Large intestine (tissue), 3 donors: ENCODE data around the gene RSU1. TPM values are rescaled to one million over a fixed set of nuclear protein-coding genes. Genes with fewer than 3 reads are reported as not detected.

ENCODE experiments used
- DNase-seq, 2 donors: peaks; one replicate each; pipeline versions ENCODE4 v3.0.0 to v3.0.0-alpha.2; 2013
- H3K27ac ChIP-seq: one replicate; pipeline ENCODE4 v1.5.1; 2013; ENCODE audit warnings: low read length
- H3K27me3 ChIP-seq: 2 replicates; pipeline ENCODE4 v1.6.1; 2013; ENCODE audit warnings: low read length; ENCODE audit not compliant: control insufficient read depth, insufficient read depth
- H3K36me3 ChIP-seq: 2 replicates; pipeline ENCODE4 v1.6.1; 2013; ENCODE audit warnings: low read length; ENCODE audit not compliant: control insufficient read depth, insufficient read depth
- H3K4me1 ChIP-seq: one replicate; pipeline ENCODE4 v1.6.1; 2013; ENCODE audit warnings: low read length; ENCODE audit not compliant: control insufficient read depth, insufficient read depth
- H3K4me3 ChIP-seq: one replicate; pipeline ENCODE4 v1.5.1; 2013; ENCODE audit warnings: low read length
- H3K9me3 ChIP-seq: one replicate; pipeline ENCODE4 v1.6.1; 2013; ENCODE audit warnings: mild to moderate bottlenecking, low read depth, low read length, moderate library complexity; ENCODE audit not compliant: control insufficient read depth
- WGBS: methylation state at CpG from one replicate; pipeline ENCODE4 v1.1.5; 2013; ENCODE audit warnings: low lambda C conversion rate; ENCODE audit not compliant: insufficient coverage; 5-methylcytosine and 5-hydroxymethylcytosine counted together
- polyA plus RNA-seq: library from polyadenylated mRNA; unstranded; fragments of 120-200 nt; gene quantifications from one replicate; pipeline ENCODE4 v1.2.1, GENCODE V29; 2013

The RSU1 gene
- polyA plus RNA-seq, 1 donor, result 37.0 TPM

DNA sequence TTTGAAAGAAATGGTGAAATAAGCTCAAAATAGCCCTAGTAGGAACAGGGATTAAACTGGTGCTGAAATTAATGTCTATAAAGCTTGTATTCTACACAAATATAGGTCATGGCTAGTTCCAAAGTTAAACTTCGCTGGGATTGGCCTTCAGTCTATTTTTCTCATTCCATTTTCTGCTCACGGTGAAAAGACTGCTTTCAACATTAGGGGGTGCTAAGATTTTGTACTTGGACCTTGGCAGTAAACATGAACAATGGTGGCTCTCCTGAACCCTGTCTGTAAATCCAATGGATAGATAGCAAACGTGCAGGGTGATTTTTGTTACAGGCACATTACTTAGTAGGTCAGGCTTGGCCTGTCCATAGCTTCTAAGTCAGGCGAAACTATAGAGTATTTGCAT lies 36.0 kb upstream of the RSU1 start:
- Histone ChIP-seq H3K36me3 (no peaks in the 10 kb centered on the region), H3K4me1 (peaks cover 3% of the 10 kb centered on the region), H3K27me3 (no peaks in the 10 kb centered on the region), H3K9me3 (no peaks in the 10 kb centered on the region), H3K27ac (no peak overlapping the region), H3K4me3 (no peak overlapping the region)
- DNase-seq, result peak in 1 of 2 donors; percentile 20
- 40% methylated on average over 1 of the region's 4 CpGs for WGBS

DNA sequence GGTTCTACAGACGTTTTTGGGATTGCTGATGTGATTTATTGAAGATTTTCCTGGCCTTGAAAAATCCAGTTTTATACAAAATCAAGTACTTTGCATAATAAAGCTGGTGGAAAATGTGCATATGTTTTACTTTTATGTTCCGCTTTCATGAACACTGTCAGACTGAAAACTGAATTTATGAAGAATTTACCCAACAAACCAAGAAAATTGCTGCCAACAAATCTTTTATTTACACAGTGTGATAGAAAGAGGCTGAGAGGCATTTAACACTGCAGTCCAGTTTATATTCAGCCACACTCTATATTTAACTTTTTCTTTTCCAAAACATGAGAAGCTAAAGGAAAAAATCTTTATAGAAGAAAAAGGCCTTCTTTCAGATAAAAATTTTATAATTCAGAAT lies 35.4 kb upstream of the RSU1 start:
- 100% methylated on average over 1 of the region's 2 CpGs for WGBS
- no peak for DNase-seq
- peaks cover 3% of the 10 kb centered on the region for H3K4me1 ChIP-seq
- H3K4me3 ChIP-seq, result no peak overlapping the region
- no peak overlapping the region for H3K27ac ChIP-seq
- H3K36me3 ChIP-seq, result no peaks in the 10 kb centered on the region
- no peaks in the 10 kb centered on the region for H3K9me3 ChIP-seq
- H3K27me3 ChIP-seq, result no peaks in the 10 kb centered on the region

DNA sequence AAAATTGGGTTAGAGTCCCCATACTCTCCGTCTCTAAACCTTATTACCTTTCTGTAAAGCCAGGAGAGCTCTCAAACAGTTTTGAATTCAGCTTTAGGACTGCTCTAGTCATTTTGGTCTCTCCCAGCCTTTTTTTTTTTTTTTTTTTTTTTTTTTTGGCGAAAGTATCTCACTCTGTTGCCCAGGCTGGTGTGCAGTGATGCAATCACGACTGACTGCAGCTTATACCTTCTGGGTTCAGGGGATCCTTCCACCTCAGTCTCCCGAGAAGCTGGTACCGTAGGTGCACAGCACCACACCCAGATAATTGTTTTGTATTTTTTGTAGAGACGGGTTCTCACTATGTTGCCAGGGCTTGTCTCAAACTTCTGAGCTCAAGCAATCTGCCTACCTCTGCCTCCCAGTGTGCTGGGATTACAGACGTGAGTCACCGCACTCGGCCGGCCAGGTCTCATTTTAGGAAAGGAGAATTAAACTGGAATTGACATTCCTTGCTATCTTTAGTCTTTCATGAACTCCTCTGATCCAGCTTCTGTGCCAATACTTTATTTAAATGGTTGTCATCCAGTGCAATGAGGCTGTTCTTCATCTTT lies 31.4 kb upstream of the RSU1 start:
- no CpG with 5 or more reads among the region's 10 CpGs for WGBS
- H3K9me3 ChIP-seq, result no peaks in the 10 kb centered on the region
- no peaks in the 10 kb centered on the region for H3K36me3 ChIP-seq
- DNase-seq, result no peak
- no peaks in the 10 kb centered on the region for H3K27me3 ChIP-seq
- no peak overlapping the region for H3K27ac ChIP-seq
- no peak overlapping the region for H3K4me3 ChIP-seq
- H3K4me1 ChIP-seq, result no peaks in the 10 kb centered on the region

DNA sequence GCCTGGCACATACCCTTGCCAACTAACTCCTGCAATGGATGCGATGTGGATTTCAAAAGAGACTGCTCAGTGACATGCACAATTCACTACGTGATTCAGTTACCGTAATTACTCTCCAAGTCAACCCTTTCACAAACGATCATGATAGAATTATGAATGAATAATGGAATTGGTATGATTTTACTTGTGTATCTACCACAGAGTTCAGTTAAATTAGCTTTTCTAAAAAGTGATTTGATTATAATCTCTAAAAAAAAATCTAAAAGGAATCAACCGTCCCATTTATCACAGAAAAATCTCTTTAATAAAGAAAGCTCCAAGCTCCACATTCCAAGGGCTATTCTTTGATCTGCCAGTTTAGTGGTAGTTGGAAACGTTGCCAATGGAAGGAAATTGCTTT lies 30.4 kb upstream of the RSU1 start:
- Histone ChIP-seq H3K36me3 (no peaks in the 10 kb centered on the region), H3K9me3 (no peaks in the 10 kb centered on the region), H3K4me1 (no peaks in the 10 kb centered on the region), H3K27ac (no peak overlapping the region), H3K4me3 (no peak overlapping the region), H3K27me3 (no peaks in the 10 kb centered on the region)
- DNase-seq, result no peak
- 82% methylated on average over 4 of the region's 6 CpGs for WGBS

DNA sequence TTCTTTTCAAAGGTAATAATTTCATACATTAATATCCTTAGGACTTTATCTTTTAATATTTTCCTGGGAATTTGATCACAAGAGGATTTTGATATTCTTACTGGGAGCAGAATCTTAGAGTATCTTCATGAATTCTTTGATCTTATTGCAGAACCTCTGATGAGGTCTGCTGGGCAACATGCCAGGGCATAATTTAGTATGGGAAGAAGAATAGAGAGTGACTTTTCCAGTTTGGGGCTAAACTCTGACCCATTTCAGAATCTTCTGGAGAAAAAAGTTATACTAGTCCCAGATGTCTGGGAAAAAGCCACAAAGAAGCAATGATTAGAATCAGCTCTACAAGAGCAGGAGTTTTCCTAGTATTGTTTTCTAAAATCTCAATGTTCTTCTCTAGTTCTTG lies 28.0 kb upstream of the RSU1 start:
- Histone ChIP-seq H3K27ac (no peak overlapping the region), H3K4me3 (no peak overlapping the region), H3K36me3 (no peaks in the 10 kb centered on the region), H3K9me3 (no peaks in the 10 kb centered on the region), H3K4me1 (no peaks in the 10 kb centered on the region), H3K27me3 (no peaks in the 10 kb centered on the region)
- DNase-seq, result no peak

DNA sequence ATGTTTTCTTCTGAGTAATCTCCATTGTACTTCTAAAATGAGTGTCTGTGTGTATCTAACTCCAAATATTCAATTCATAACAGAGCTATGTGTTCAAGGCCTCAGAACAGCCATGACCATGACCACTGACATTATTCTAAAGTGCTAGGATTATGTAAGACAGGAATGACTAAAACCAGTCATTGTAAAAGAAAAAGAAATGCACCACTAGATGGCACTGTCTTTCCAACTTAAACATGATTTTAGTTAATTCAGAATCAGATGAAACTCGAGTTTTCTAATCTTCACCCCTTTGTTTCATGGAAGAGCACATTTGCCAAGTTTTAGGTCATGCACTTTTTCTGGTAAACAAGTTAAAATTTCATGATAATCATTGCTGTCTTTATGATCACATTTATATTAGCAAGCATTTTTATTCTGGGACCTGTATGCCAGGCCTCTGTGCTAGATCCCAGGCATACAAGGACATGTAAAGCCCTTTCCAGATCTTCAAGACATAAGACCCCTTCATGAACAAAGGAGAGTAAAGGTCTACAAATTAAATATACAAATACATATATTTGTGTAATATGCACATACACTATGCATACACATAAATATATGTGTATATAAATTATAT lies 26.1 kb upstream of the RSU1 start:
- H3K27ac ChIP-seq, result no peak overlapping the region
- no peaks in the 10 kb centered on the region for H3K36me3 ChIP-seq
- WGBS, result 0% methylated on average over 1 of the region's 1 CpG
- no peaks in the 10 kb centered on the region for H3K9me3 ChIP-seq
- peak; percentile 15 to 43 for DNase-seq
- no peaks in the 10 kb centered on the region for H3K27me3 ChIP-seq
- no peak overlapping the region for H3K4me3 ChIP-seq
- no peaks in the 10 kb centered on the region for H3K4me1 ChIP-seq

DNA sequence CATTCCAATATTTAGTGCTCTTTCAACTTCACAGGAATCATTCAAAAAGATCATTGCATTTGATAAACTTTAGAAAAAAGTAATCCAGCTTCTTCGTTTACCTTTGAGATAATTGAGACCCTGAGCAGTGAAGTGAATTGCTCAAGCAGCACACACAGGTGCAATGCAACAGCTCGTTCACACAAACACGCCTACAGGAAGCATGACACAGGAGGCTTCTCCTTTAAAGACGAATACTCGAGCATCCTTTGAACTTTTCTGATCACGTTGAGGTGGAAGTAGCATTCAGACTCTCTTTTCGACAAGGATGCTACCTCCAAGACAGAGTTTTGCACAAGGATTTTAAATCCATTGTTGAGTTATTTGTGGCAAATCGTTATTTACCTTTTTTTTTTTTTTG lies 18.0 kb upstream of the RSU1 start:
- H3K9me3 ChIP-seq, result no peaks in the 10 kb centered on the region
- peaks cover 5% of the 10 kb centered on the region for H3K36me3 ChIP-seq
- H3K27me3 ChIP-seq, result no peaks in the 10 kb centered on the region
- H3K27ac ChIP-seq, result no peak overlapping the region
- no peak for DNase-seq
- 100% methylated on average over 1 of the region's 8 CpGs for WGBS
- no peaks in the 10 kb centered on the region for H3K4me1 ChIP-seq
- H3K4me3 ChIP-seq, result no peak overlapping the region

DNA sequence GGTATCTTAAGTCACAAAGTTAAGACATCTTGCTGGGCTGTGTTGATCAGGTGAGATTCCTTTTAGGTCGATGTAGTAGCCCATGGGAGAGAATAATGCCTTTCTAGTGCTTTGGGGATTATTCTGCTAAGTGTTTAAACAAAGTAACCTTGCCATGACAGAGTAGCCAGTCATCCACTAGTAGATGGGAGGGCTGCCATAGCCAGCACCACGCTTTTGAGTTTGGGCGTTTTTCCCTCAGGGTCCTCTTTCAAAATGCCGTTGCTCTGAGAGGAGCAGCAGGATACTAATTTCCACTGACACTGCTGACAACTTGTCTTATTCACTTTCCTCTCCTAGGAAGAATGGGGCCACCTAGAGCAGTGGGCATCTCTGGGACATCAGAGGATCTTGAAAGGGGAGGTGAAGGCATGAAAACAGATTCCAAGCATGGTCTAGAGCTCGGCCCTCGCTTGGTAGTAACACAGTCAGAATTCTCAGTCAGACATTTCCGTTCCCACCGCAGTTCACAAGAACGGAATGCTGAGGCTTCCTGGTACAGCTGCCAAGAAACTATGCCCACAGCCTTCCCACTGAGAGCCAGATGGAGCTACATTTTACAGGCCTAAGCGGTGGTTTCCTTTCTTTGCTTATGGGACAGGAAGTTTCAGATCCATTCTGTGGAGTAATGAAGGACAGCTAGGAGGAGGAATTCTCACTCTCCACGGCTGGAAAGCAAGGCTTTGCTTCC lies 15.3 kb upstream of the RSU1 start:
- DNase-seq, result no peak
- Histone ChIP-seq H3K9me3 (no peaks in the 10 kb centered on the region), H3K4me3 (no peak overlapping the region), H3K36me3 (peaks cover 7% of the 10 kb centered on the region), H3K27me3 (no peaks in the 10 kb centered on the region), H3K4me1 (no peaks in the 10 kb centered on the region), H3K27ac (peak overlapping the region; percentile 21)
- no CpG with 5 or more reads among the region's 11 CpGs for WGBS

DNA sequence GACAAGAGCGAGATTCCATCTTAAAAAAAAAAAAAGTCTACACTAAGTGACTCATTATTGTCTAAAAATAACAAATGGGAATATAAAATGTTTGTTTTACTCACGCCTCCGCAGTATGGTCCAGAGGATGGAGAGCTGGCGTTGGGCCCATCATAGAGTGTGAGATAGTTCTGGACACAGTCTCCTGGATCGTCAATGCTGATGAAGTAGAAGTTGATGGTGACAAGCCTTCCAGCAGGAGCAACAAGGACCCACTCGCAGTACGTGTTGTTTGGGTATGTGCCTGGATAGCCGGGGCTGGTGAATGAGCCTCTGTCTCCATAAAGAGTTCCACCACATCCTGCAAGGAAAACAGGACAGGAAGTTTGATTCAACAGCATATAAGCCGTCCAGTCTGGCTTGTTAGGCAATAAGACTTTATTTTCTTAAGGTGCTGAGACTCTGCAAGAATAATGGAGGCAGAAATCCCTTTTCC lies 11.5 kb upstream of the RSU1 start:
- no CpG with 5 or more reads among the region's 9 CpGs for WGBS
- H3K4me1 ChIP-seq, result no peaks in the 10 kb centered on the region
- no peak overlapping the region for H3K4me3 ChIP-seq
- no peak overlapping the region for H3K27ac ChIP-seq
- H3K9me3 ChIP-seq, result no peaks in the 10 kb centered on the region
- no peaks in the 10 kb centered on the region for H3K27me3 ChIP-seq
- peaks cover 2% of the 10 kb centered on the region for H3K36me3 ChIP-seq
- DNase-seq, result no peak

DNA sequence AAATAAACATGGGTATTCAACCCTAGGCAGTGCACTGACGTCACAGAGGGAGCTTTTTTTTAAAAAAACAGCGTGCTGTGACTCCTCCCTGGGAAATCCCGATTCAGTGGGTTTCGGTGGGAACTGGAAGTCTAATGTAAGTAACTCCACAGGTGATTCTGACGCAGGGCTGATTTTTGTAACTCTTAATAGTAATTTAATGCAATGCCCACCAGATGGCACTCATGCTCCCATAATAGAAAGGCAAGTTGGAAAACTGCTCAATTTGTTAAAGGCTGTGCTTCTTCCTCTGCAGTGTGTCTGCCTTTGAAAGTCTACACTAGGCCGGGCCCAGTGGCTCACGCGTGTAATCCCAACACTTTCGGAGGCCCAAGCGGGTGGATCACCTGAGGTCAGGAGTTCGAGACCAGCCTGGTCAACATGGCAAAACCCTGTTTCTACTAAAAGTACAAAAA lies 10.9 kb upstream of the RSU1 start:
- no peak overlapping the region for H3K4me3 ChIP-seq
- DNase-seq, result peak; percentile 48 to 66
- H3K36me3 ChIP-seq, result peaks cover 4% of the 10 kb centered on the region
- H3K9me3 ChIP-seq, result no peaks in the 10 kb centered on the region
- H3K27ac ChIP-seq, result no peak overlapping the region
- no peaks in the 10 kb centered on the region for H3K27me3 ChIP-seq
- H3K4me1 ChIP-seq, result no peaks in the 10 kb centered on the region
- no CpG with 5 or more reads among the region's 11 CpGs for WGBS
